HG03575 (cell line): Measurements from ENCODE around the gene DOCK4.
A peak's percentile ranks its signal among the peaks of the same experiment; 100 is the strongest.

Source experiments
- ATAC-seq: cut with Tn5 transposase; IDR thresholded peaks from one replicate; pipeline ENCODE4 v1.9.1; 2021; ENCODE audit not compliant: unreplicated experiment, insufficient number of reproducible peaks, low FRiP score; ENCODE audit errors: extremely low read depth

DOCK4 gene

DNA sequence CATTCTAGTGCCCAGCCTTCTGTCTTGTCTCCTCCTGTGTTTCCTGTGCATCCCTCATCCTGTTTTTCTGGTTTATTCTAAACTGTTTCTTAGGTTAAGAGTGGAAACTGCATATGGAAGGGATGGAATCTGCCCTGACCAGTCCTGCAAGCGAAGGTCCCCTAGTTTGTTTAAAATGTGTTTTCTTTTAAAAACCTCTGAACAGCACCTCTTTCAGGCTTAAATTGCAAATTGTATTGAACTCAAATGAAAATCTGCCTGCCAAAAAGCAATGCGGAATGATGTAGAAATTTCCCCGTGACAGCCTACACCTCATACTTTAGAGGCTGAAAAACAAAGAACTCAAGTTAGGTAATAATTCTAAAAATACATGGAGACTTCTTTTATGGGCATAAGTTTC, 421.1 kb downstream of the DOCK4 start:
- no peak for ATAC-seq

DNA sequence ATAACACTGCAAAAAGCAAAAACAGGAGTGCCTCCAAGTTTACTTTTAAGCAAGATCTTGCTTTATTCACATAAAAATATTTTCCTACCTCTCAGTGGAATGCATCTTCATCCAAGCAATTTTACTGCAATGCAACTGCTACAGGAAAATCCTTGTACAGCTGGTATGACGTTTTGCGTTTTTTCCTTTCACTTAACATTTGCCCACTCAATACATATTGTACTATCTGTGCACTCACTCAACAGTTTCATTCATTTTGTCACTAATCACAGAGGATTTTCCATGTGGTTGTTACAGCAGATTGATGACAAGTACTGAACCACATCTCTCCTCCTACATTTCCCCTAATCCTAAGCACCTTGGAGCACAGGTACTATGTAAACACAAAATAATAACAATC, 421.9 kb downstream of the DOCK4 start:
- ATAC-seq: no peak

DNA sequence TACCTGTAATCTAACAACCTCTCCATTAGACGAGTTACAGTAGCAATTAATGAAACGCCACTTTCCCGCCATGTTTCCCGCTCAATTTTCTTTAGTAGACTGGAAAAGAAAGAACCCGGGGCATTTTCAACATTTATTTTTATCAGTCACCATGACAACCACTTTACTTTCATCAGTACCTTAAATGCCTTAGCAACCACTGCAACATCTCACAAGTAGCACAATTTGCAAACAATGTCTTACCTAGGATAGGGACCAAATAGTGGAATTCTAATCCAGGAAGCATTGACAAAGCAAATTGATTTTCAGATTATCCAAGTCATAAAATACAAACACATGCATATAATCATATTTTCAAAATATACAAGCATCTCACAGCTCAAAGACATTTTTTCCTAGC, 422.3 kb downstream of the DOCK4 start:
- no peak for ATAC-seq

DNA sequence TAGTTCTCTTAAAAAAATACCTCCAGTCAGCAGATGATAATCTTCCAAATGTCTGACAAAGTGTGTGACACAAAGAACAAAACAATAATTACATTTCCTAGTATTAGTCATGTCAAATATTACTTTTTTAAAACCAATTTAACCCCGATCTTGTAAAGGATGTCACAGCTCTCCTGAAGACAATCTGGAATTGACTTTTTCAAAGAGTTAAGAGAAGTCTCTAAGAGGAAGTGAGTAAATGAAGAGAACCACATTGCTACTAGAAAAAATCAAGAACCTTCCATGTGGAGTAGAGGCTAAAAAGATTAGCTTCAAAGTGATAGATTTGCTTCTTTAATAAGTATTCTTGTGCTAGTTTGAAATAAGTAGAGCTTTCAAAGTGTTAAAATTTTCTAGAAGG, 425.7 kb downstream of the DOCK4 start:
- ATAC-seq: no peak

DNA sequence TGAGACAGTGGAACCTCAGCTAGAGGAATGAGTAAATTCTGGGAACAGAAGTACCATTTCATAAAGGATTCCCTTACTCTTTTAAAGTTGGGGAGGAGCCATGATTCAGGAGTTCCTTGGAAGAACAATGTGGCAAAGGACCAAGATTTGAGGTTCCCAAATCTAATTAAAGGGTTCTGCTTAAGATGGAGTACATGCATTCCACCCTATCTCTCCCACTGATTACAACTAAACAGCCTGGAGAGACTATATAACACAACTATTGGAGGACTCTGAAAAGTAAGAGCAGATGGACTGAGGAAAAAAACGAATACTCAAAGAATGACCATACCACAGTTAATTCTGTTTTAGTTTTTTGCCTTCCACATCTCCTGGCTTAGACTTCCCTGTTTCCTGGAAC, 431.0 kb downstream of the DOCK4 start:
- ATAC-seq: no peak

DNA sequence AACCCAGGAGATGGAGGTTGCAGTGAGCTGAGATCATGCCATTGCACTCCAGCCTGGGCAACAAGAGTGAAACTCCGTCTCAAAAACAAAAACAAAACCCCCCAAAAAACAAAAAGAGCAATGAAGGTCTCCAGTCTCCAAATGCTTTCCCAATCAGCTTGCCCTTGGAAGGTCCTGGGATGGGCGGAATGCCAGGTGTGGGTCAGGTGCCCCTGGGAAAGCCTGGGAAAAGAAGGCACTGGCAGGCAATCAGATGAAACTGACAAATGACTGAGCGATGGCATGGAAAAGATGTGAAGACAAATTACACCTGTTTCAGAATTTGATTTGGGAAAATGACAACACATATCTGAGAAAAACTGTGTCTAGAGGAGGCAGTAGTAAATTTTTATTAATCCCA, 433.5 kb downstream of the DOCK4 start:
- no peak for ATAC-seq

DNA sequence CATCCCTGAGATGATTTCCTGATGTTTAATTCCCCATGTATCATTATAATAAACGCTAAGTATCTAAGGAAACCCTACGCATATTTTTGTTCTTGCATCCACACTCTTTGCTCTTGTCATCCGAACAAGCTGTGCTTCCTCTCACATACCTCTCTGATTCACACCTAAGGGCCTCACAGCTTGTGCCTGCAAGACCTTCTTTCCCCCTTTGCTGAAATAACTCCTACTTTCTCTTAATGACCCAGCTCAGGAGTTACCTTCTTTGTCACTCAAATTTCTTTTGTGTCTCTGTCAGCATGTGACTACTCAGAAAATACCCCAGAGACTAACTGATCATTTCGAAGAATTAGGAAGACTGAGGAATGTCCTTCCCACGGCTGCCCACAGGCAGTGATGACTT, 434.6 kb downstream of the DOCK4 start:
- ATAC-seq: no peak

DNA sequence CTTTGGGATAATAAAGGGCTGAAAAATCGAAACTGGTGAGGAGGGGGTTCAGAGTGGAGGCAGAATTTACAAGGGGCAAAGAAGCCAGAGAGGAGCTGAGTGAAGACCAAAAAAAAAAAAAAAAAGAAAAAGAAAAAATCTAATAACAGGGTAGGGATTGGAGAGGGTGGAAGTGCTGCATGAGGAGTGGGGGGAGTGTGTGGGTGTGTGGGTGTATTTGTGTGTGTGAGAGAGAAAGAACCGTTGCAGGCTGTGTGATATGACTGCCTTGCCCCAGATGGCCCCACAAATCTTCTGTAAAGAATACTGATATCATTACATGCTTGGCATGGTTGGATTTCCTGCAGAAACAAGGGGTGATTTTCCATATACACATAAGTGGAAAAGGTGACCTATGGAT, 436.1 kb downstream of the DOCK4 start:
- no peak for ATAC-seq

DNA sequence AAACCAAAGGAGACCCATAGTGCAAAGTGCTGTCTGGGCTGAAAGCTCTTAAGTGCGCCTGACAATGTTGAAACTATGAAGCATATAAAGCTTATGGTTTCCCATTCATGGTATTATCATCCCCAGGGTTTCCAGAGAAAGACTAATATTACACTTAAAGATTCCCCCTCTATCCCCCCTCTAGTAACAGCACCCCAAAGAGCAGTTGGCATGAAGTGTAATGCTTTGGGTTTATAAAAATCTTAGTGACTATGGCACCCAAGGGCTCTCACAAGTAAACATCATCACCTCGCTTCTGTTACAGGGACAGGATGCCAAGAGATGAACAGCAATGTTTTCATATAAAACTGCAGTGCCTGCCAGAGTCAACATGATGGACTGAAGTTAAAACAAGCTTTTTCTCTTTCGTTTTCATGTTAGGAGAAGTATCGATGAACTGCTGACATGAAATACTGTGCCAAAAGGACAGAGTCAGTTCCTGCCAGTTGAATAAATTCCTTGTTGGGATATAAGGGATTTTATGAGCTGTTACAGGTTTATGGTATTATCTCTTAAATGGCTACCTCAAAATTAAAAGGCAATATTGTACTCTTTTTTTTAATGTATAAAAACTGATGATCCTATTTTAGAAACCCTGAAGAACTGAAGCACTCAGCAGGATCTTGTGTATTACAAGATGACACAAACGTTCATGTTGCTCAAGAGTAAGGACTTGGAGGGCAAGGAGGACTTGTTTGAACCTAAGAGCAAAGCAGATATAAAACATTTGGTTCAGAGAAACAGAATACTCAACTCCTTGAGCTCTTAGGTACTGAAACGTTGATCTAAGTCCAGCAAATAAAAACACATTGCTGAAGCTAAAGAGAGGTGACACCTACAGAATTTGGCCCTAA, 440.2 kb downstream of the DOCK4 start:
- ATAC-seq: no peak

DNA sequence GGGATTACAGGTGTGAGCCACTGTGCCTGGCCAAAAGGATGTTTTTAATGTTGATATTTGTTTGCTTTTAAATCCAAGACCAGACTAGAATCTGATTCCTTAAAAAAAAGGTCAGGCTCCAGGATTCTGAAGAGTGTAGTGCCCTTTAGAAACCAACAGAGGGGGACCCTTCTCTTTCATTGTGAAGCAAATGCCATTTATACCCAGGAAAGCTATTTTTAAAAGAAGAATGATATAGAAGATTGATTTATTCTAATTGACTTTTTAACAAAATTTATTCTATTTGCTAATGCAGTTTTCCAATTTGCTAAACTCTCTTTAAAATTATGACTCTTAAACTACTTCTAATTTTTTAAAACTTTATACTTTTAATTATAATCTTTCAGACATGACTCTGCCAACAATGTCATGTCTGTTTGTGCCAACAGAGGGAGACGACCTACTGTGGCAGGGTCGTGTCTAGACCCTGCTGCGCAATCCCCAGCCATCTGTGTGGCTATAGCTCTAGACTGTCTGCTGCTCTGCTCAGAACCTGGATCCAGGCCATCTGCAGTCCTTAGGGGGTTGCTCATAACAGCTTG, 442.9 kb downstream of the DOCK4 start:
- no peak for ATAC-seq

DNA sequence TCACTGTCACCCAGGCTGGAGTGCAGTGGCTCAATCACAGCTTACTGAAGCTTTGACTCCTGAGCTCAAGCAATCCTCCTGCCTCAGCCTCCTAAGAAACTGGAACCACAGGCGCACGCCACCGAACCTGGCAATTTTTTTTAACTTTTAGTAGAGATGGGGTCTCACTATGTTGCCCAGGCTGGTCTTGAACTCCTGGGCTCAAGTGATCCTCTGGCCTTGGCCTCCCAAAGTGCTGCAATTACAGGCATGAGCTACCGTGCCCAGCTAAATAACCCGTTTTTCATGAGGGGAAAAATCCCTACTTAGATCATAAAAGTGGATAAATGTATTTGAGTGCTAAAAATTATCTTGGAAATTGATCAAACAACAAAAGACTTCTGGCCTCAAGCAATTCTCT, 443.4 kb downstream of the DOCK4 start:
- no peak for ATAC-seq

DNA sequence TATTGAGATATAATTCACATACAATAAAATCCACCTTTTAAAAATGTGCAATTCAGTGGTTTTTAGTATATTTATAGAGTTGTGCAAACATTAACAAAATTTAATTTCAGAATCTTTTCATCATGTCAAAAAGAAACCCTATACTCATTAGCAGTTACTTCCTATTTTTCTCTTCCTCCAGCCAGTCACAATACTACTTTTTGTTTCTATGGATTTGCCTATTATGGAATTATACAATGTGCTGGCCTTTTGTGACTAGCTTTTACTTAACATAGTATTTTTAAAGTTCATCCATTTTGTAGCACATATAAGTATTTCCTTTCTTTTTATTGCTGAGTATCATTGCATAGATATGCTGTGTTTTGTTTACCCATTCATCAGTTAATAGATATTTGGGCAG, 444.0 kb downstream of the DOCK4 start:
- no peak for ATAC-seq

DNA sequence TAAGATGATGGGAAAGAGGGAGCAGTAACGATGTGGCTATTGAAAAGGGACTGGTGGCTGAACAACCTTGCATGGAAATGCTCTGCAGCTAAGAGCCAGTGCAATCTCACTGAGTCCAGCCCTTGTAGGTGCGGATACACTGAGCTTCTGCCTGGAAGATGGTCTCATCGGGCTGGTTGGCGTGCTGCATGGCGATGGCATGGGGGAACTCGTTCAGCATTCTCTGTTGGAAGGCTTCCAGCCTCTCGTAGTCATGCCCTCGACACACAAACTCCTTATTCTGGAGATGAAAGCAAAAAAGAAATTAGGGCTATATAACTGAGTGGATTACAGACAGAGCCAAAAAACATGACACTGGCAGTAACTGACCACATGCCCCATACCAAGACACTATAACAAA, 446.2 kb downstream of the DOCK4 start:
- ATAC-seq: no peak

DNA sequence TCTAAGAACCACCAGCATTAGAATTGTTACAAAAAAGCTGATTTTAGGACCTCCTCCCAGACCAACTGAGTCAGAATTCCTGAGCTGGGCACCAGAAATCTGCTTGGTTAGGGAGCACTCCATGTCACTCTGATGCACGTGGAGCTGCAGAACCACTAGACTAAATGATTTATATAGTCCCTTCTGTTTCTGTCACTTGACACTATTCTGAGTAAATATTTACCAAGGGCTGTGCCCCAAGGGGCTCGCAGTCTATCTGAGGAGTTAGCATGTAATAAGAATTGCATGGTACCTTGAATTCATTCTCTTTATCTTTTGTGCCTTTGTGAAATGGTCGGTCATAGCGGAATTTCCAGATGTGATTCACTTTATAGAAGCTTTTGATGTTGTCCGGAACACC, 447.9 kb downstream of the DOCK4 start:
- ATAC-seq: no peak

DNA sequence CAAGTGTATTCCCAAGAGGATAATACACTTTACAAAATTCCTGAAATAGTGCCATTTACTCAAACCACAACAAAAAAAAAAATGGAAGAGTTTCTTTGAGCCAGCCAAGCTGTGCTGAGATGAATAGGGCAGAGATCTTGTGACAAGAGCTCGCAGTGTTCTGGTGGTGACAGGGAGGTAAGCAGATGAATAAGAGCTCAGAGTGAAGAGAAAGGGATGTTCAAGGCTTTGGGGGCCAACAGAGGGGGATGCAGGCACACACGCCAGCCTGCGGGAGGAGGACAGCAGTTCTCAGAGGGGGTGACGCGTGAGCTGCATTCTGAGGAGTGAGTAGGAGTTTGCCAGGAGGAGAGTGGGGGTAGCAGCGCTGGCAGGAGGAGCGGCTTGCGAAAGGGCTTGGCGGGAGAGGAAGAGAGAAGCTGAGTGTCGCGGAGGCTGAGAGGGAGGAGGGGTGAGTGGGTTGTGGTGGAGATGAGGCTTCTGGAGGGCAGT, 449.5 kb downstream of the DOCK4 start:
- no peak for ATAC-seq

DNA sequence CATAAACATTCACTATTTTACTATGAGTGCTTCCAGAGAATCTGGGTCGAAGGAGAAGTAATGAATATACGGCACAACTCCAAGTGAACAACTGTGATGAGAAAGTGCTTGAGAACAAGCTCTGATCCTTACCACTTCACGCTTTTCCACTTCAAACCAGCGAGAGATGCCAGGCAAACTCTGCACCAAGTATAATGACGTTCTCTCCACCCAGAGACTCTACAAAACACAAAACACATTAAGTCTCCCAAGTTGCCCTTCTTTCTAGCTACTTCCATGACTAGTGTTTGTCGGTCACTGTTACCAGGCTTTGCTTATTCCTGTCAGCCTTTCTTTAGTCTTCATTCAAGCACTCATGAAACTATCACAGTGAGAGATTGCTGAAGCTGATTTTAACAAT, 450.8 kb downstream of the DOCK4 start:
- ATAC-seq: no peak

DNA sequence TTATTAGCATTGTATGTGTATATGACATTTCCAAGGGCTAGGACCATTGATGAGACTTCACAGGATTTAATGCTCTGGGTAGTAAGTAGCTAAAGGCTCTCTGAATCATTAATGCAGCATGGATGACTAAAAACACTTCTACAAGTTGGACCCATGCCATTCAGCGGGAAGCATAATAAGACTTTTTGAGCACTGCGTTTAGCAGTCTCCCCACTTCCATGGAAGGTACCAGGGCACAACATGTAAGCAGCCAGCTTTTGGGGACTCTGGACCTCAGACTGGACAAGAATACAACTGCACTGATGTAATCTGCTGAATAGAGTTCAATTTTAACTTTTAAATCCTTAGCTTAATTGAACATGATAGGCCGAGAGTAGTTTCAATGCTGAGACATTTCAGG, 452.2 kb downstream of the DOCK4 start:
- ATAC-seq: no peak

DNA sequence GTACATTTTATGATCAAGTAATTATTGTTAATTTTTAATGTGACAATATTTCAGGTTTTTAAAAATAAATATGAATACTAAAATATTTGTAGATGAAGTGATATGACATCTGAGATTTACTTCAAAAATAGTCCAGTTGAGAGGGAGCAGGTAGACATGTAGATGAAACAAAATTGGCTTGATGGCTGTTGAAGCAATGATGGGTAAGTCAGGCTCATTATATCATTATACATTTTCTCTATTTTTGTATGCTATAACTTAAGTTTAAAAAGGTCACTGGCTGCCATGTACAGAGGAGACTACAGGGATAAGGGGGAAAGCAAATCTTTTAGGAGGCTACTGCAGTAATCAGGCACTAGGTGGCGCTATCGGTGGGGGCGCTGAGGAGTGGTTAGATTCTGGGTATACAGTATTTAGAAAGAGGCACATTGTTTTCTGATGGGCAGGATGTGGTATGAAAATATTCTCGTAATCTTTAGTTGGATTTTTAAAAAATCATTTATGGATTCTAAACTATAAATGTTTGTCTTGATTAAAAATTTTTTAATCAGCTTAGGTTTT, 454.1 kb downstream of the DOCK4 start:
- peak; percentile 80 for ATAC-seq

DNA sequence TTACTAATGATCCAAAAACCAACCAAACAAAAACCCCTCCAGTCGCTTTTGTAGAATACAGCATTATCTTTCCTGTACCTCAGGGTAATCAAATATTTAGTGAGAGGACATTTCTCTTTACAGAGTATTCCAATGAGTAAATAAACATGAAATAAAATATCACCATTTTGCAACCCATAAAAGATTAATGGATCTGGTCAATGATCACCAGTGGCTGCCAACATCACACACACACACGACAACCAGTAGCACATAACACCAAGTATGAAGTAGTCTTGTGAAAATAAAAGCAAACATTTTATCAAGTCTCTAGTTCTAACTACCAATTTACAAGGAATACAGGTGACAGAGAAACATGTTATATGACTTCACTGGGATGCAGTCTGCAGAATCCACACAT, 455.3 kb downstream of the DOCK4 start:
- ATAC-seq: no peak

DNA sequence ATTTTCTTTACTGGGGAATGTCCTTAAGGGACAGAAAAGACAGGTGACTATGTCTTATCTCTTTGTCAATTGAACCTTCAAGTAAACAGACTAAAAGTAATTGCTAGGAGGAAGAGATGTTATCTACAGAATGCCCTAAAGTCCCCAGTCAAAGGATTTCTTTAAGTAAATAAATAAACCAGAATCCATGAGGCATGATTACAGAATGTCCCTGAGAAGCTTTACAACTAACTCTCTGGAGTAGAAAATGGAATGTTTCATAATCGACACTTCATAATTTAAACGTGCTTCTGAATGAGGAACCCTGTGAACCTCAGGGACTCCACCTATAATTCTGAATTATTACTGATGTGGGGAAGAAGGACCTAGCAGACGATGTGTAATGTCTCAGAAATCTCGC, 456.0 kb downstream of the DOCK4 start:
- no peak for ATAC-seq
